GM18951 (cell line): ENCODE data around the gene JUN.

Experiments
- POLR2A ChIP-seq: IDR thresholded peaks from 4 replicates; pipeline ENCODE4 v1.6.1; 2011; ENCODE audit warnings: mild to moderate bottlenecking; ENCODE audit not compliant: insufficient read length, insufficient read depth; ENCODE audit errors: extremely low read depth
- in situ Hi-C: fragments of 300-500 bp; cut with MboI; formaldehyde crosslinking; loops from one replicate; pipeline ENCODE4 v1.12.0; 2022; ENCODE audit warnings: low sequenced_read_pairs, mixed read lengths, inconsistent platforms; ENCODE audit not compliant: unreplicated experiment

JUN gene

DNA sequence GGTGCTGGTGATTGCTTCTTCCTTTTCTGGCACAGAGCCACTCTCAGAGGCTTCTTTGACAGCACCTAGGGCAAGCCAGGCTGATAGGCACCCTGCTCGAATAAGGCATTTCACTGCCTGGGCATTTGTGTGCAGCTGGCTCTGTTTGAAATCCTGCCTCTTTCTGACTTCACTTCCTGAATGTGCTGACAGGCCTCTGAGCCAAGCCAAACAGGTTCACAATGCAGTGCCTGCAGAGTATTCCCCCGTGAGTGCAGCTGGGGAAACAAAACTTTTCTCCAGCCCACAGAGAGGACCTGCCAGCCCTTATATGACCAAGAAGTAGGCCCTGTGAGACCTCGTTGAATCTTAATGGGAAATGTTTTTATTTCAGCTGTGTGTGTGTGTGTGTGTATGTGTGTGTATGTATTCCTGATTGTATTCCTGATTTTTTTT, 10.4 kb downstream of the JUN start:
- in situ Hi-C loops: no loop called here
- TF ChIP-seq POLR2A: no peak

DNA sequence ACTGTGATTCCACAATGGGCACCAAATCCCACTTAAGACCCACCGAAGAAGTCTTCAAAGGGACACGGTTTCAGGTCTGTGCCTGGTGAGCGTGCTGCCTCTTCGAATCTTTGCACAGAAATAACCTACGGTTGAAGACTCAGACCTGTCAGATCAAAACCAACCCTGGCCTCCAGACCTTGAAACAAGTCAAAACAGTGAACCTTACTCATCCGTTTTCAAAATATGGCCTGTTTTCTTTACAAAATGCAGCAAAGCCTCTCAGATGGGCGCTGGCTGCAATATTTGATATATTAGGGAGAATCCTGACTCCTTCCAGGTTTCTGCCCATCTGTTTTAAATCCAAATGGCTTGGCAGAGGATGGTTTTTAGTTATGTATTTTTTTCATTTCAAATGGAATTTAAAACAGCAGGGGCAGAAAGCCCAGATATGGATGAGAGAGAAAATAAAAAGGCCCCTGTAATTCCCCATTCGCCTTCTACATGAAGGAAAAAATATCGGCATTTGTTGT, 14.0 kb downstream of the JUN start:
- in situ Hi-C loops: no loop called here
- no peak for TF ChIP-seq POLR2A

DNA sequence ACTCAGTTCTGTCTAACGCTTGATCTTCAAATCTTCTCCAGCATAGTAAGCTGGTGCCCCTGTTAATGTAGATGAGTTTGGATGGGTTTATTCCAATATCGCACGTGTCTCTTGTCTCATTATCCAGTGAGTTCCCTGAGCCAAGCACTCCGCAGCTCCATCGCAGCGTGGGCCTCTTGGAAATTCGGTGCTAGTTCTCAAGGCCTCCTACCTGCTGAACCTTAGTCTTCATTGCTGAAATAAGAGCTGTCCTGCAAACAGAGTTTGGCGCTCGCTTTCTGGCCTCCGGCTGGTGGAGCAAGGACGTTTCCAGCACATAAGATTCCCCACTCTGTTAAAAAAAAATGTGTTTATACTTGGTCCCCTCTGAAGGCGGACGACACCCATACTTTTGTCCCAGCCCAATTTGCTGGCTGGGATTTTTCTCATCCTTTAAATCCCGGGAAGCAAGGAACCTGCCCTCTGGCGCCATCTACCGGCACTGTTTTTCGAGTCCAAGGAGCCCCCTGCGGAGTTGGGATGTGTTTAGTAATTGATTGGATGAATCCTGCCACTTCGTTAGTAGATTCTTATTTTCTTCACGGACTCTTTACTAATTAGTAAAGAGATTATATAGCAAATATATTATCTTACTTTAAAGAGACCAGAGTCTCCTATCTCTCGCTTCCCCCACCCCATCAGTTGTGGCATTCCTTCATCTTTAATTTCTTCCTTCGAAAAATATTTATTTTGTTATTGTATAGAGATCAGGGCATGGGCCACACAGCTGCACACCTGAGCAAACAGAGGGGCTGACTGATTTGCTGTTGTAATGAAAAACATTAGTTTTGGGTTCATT, 14.7 kb downstream of the JUN start:
- in situ Hi-C loops: no loop called here
- TF ChIP-seq POLR2A: no peak

DNA sequence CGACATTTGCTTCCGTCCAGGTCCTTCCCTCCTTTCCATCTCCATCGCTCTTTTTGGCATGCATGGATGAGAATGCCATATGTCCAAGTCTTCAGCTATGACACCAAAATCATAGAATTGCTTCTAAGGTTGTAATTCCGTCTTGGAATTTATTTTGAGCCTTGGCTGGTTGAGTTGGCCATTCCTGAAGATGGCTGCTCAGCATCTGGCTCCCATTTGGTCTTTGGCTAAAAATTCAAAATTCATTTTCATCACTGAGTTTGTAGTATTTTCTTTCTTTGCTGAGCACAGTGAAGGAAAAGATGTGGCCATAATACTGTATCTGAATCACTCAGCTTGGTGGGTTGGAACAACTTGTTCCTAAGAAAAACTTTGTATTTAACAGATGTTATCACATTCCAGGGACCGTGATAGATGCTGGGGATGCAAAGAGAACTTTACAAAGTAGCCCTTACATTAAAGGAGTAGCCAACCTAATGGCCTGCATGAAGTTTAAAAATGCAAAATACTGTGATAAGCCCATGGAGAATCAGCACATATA, 15.6 kb downstream of the JUN start:
- in situ Hi-C loops: no loop called here
- no peak for TF ChIP-seq POLR2A

DNA sequence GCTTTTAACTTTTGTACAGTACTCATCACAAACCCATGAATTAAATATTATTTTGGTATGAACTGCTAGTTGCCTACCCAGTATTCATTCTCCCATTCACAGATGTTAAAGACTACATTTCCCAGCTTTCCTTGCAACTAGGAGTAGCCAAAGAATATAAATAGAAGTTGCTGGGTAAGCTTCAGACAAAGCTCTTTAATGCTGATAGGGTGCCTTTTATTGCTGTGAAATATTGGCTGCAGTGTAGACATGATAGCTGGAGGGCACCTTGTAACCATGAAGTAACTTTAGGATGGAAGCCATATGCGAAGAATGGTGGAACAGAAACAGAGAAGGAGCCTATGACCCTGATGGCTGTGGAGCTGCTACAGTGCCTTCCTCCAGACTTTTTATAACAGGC, 16.7 kb downstream of the JUN start:
- in situ Hi-C loops: no loop called here
- TF ChIP-seq POLR2A: no peak

DNA sequence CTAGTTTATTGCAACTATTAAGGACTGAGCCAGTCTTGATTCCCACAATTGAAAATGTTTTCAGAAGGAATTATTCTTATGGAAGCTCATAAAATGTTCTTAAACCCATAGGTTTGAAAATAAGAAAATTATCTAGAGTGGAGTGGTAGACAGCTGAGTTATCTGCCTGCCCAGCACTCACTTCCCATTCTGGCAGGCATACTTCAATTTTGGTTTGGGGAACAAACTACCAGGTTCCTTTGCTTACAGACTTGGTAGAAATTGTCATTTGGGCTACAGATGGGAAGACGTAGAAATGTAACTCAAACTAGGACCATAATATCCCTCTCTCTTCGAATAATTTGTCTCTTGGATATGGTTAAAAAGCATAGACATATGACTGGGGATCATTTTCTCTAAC, 18.4 kb downstream of the JUN start:
- in situ Hi-C loops: no loop called here

DNA sequence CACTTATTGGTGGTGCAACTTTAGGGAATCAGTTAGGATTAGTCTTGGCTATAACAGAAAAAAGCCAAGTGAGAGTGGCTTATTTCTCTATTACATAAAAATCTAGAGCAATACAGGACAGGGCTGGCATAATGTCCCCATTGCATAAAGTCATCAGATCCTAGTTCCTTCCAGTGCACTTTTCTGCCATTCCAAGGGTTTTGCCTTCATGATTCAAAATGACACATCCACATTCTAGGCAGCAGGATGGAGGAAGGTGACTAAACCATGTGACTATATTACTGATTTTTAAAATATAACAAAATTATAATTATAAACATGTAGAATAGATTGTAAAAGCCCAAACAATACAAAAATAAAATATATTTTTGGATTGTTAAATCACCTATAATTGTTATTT, 18.8 kb downstream of the JUN start:
- no peak for TF ChIP-seq POLR2A
- in situ Hi-C loops: no loop called here

More for the DNA sequence above, 18.4 kb downstream of the JUN start:
- TF ChIP-seq POLR2A: no peak

DNA sequence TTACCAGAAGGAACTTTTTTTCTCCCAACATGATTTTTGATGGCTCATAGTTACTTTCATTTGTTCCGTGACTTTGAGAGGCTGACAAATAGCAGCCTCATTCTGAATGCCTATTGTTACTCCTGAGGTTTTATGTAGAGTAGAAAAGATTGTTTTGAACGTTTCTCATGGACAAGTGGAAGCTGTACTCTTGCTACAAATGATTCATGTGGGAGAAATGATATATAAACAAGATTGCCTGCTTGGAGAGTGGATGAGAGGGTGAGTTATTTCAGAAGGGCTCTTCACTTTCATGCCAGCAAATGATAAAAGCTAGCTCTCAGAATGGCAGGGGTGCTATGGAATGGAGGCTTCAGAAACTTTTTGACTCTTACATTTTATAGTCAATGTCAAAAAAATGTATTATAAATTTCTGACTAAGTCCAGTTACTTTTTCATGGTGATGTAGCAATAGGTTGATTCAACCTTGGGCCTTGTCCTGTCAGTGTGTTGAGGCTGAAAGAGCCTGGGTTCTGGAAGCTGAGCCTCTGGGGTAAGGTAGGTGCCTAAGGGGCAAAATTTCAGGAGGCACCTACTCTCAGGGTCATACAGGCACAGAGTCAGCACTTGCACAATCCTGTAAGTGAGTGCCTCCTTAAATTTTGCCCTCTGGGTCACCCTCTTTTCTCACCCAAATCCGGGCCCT, 19.4 kb downstream of the JUN start:
- in situ Hi-C loops: no loop called here
- no peak for TF ChIP-seq POLR2A

DNA sequence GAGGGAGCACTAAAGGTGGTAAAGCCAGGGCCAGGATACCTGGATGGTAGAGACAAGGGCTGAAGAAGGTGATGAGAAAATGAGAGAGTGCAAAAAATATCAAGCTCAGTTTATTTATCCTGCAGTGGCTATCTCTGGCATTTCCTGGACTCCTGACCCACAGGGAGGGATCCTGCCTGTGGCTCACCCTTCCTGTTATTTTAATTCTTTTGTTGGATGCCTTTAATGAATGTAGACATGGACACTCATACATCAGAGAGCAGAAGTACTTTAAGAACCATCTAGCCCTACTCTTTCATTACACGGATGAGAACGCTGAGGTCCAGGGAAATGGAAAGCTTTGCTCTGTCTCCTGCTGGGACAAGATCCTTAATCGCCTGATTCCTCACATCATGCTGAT, 20.6 kb downstream of the JUN start:
- in situ Hi-C loops: no loop called here
- TF ChIP-seq POLR2A: no peak

DNA sequence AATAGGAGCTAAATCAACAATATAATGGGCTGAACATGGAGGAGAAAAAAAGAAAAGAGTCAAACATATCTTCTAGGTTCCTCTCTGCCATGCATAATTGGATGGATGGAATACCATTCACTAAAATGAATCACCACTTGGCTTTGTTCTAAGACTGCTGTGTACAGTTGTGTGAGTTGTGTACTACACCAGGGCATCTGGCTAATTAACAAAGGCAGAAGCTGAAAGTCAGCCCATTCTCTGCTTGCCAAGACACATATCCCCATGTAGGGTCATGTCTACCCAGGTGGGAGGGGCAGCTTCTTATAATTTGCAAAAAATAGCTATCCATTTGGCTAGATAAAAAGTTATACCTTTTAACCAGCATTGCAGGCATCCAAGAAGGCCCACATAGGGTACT, 21.0 kb downstream of the JUN start:
- no peak for TF ChIP-seq POLR2A

DNA sequence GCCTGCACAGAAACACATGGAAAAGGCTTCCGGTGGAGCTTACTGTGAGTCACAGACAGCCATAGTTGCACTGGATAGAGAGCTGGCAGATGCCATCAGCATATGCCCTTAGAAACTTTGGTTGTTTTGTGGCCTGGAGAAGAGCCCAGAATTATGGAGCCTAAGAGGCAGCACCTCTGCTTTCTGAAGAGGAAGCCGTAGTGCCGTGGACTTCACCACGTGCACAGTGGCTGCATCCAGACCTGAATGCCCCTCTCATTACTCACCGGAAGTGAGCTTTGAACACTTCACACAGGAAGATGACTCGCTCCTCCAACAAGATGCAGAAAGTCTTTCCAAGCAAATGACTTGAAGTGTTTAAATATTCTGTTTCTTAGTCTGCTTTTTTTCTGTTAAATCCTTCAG, 28.4 kb downstream of the JUN start:
- in situ Hi-C loops: no loop called here
- TF ChIP-seq POLR2A: no peak

More for the DNA sequence above, 21.0 kb downstream of the JUN start:
- in situ Hi-C loops: no loop called here

DNA sequence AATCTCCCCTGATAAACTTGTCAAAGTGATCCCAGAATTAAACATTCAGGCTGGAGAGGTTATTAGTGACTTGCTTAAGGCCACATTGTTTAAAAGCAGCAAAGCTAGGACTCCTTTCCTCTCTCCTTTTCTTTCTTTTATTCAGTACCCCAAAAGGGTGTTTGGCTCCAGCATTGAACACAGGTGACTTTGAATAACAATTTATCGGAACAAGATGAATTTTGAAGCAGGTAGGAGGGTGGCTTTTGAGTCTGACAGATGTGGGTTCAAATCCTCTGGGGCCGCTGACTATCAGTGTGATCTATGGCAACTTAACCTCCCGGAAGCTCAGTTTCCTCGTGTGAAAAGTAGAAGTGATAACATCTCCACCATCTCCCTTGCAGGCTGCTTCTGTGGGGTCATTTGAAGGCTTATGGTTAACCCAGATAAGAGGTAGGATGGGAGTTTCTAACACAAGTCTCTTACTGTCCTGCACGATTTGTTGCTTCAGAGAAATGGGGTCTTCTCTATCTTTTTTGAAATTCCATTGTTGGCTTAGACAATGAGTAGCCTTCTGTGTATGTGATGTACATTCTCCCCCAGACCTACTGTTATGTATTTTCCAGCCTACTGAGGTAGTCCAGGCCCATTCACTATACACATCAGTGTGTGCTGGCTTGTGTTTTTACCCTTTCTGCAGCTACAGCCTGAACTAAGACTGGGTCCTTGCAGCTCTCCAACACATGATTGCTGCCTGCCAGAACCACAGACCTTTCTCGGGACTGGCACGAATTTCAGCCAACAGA, 29.0 kb downstream of the JUN start:
- no peak for TF ChIP-seq POLR2A
- in situ Hi-C loops: no loop called here

DNA sequence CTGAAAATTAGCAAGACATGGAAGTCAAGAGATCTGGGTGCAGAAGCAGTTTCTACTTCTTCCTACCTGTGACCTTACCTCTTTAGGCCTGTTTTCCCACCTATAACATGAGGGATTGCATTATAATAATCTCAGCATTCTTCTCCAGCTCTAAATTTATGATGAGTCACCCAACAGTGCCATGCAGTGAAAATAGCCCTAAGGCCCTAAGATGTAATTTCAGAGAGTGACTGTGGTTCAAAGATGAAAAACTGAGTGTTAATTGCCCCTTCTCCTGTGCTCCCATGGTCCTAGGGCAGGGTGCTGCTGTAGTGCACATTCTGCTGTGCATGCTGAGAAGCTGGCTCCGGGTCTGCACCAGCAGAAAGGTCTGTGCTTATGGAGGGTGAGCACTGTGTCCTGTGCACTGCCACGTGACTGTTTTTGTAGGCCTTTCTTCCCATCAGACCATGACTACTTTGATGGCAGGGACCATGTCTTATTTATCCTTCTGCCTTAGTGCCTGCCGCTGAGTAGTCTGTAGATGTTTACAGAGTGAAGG, 29.7 kb downstream of the JUN start:
- in situ Hi-C loops: no loop called here
- no peak for TF ChIP-seq POLR2A
